ENCODE measurements around the gene DHX38. TPM values are rescaled to one million over a fixed set of nuclear protein-coding genes. Genes with fewer than 3 reads are reported as not detected.
A peak's percentile ranks its signal among the peaks of the same experiment; 100 is the strongest.

The DHX38 gene
- total and polyA plus RNA-seq, 2 of the 13 experiments (the other 11 are each of a cell fraction or from before 2014, with no cell fraction given): 54.4 to 85.9 TPM

DNA sequence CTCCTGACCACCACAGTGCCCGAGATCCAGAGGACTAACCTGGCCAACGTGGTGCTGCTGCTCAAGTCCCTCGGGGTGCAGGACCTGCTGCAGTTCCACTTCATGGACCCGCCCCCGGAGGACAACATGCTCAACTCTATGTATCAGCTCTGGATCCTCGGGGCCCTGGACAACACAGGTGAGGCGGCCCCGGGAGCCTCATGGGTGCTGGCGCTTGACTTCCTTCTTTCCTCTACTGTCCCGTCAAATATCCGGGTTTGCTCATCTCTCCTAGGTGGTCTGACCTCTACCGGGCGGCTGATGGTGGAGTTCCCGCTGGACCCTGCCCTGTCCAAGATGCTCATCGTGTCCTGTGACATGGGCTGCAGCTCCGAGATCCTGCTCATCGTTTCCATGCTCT lies 13.7 kb downstream of the DHX38 start:
- in situ Hi-C loops (cut with HindIII; ENCODE audit: extremely low pct_ligation_motif_present, low pct_unique_long_range_greater_than_20kb) (no loop called here), intact Hi-C loops (cut with micrococcal nuclease; ENCODE audit: unreplicated experiment) (no loop called here)
- TF ChIP-seq AGO2 (optimal IDR thresholded peaks at IDR 0.05; ENCODE audit: low read depth, low read length) (peak; percentile 35), CBX5 (CRISPR knock-in tag; IDR thresholded peaks at IDR 0.05; ENCODE audit: borderline replicate concordance) (no peak)
- POLR2A ChIA-PET: no interaction called here
- BruUV-seq (replicated peaks): no TSS peak
- no peaks in the 10 kb centered on the region for H3K9me3 ChIP-seq (ENCODE audit: low read length)
- no peaks in the 10 kb centered on the region for H3K79me2 ChIP-seq (ENCODE audit: insufficient read depth, low read length)
- ATAC-seq (no peak), DNase-seq (ENCODE audit: low spot score) (no peak), FAIRE-seq (no peak)
- no peaks in the 10 kb centered on the region for H3K27me3 ChIP-seq (ENCODE audit: control insufficient read depth in 1 of 2, insufficient read depth in 2 of 2, low read length in 2 of 2)
- no peaks in the 10 kb centered on the region for H3K4me1 ChIP-seq (ENCODE audit: insufficient read depth, low read length)
- peaks cover 81 to 100% of the 10 kb centered on the region in 2 experiments for H3K36me3 ChIP-seq (replicated peaks in 1 of 2; ENCODE audit: control insufficient read depth in 1 of 2, insufficient read depth in 2 of 2, low read length in 2 of 2)
- whole genome bisulfite sequencing (ENCODE audit: low lambda C conversion rate): 97% methylated on average over 11 of the region's 17 CpGs
- no peak overlapping the region for H3K27ac ChIP-seq (ENCODE audit: extremely low read length, insufficient read depth, low read length)
- H3K4me2 ChIP-seq (ENCODE audit: low read depth, low read length): no peak overlapping the region
- H3K9ac ChIP-seq (ENCODE audit: insufficient read depth, low read depth, low read length): no peak overlapping the region
- no peaks in the 10 kb centered on the region for H4K20me1 ChIP-seq (ENCODE audit: insufficient read depth, low read length)
- CTCF ChIA-PET (ENCODE audit: low intra/inter-chr PET ratio, low total read pairs): no interaction called here
- no peak overlapping the region for H3K4me3 ChIP-seq (replicated peaks in 1 of 3; ENCODE audit: insufficient read depth in 1 of 3, low read depth in 2 of 3, low read length in 3 of 3)
- H2AFZ ChIP-seq (ENCODE audit: low read length): no peak overlapping the region

- no peaks in the 10 kb centered on the region for H3K79me2 ChIP-seq (ENCODE audit: insufficient read depth, low read length)
- no peaks in the 10 kb centered on the region for H3K27me3 ChIP-seq (ENCODE audit: control insufficient read depth in 1 of 2, insufficient read depth in 2 of 2, low read length in 2 of 2)
- intact Hi-C loops (cut with micrococcal nuclease; ENCODE audit: unreplicated experiment) (no loop called here), in situ Hi-C loops (cut with HindIII; ENCODE audit: extremely low pct_ligation_motif_present, low pct_unique_long_range_greater_than_20kb) (no loop called here)
- CTCF ChIA-PET (ENCODE audit: low intra/inter-chr PET ratio, low total read pairs): no interaction called here
- no peak overlapping the region for H3K4me3 ChIP-seq (replicated peaks in 1 of 3; ENCODE audit: insufficient read depth in 1 of 3, low read depth in 2 of 3, low read length in 3 of 3)
- H3K4me1 ChIP-seq (ENCODE audit: insufficient read depth, low read length): no peaks in the 10 kb centered on the region
- 93% methylated on average over 14 of the region's 16 CpGs for WGBS (ENCODE audit: low lambda C conversion rate)
- H3K4me2 ChIP-seq (ENCODE audit: low read depth, low read length): no peak overlapping the region
- no peak for ATAC-seq
- H3K9ac ChIP-seq (ENCODE audit: insufficient read depth, low read depth, low read length): no peak overlapping the region
- H4K20me1 ChIP-seq (ENCODE audit: insufficient read depth, low read length): no peaks in the 10 kb centered on the region
- no peak overlapping the region for H2AFZ ChIP-seq (ENCODE audit: low read length)
- H3K36me3 ChIP-seq (replicated peaks in 1 of 2; ENCODE audit: control insufficient read depth in 1 of 2, insufficient read depth in 2 of 2, low read length in 2 of 2): peaks cover 78 to 95% of the 10 kb centered on the region in 2 experiments
- no peaks in the 10 kb centered on the region for H3K9me3 ChIP-seq (ENCODE audit: low read length)
- POLR2A ChIA-PET: no interaction called here
- TF ChIP-seq POLR2A (IDR thresholded peaks at IDR 0.05; ENCODE audit: insufficient read depth in 1 of 2, low read depth in 2 of 2, low read length in 2 of 2) (no peak), MNT (IDR thresholded peaks at IDR 0.05) (0 out of 2 replicates have a peak, but pooled peaks have one; percentile 9), BORCS8-MEF2B (CRISPR knock-in tag; IDR thresholded peaks at IDR 0.05) (0 out of 2 replicates have a peak, but pooled peaks have one; percentile 21)
- H3K27ac ChIP-seq (ENCODE audit: extremely low read length, insufficient read depth, low read length): no peak overlapping the region
- no TSS peak for BruUV-seq (replicated peaks)
- no peak for DNase-seq (ENCODE audit: low spot score)
- FAIRE-seq: no peak
These were observed 14.9 kb downstream of the DHX38 start for GRCh38 chr16:72108353-72109102.
